Stimulated activated CD8-positive, alpha-beta memory T cell treated with anti-CD3 and anti-CD28 coated beads, Interleukin-4, amount 100 ng/mL, for 48 hours (primary cell): ENCODE results near the gene STK32A.
A peak's percentile ranks its signal among the peaks of the same experiment; 100 is the strongest.
"Not testable (repeated sequence)": the region's sequence is repeated elsewhere in the genome, so short reads cannot be mapped to it uniquely, and the experiment has no call there.

Source experiments
- DNase-seq: peaks from one replicate; pipeline ENCODE4 v3.0.0-alpha.2; 2020

STK32A gene

GRCh38 chr5:147234825-147235635, at the start of gene STK32A:
TSS of gene STK32A (plus strand) at chr5:147235026. CDS start at chr5:147239635, 4,609 bp downstream.
- no peak for DNase-seq

DNA sequence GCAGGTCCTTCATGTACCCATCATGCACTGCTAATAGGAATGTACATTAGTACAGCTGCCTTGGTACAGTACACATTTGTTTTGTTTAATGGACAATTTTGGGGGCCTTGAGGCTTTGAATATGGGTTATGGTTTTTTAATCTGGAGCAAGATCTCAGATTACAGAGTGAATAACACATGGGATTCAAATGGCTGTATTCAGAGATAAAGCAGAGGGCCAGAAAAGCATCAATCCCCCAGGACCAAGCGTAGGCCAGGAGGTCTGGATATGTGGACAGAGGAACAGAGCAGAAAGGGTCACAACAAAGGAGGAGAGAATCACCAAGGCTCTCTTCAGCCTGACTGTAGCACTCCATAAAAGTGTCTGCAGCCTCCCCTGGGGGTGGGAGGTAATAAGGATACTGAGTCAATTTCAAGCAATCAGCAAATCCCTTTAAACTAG, 47.7 kb upstream of the STK32A start:
- DNase-seq = no peak

- peak; percentile 48 for DNase-seq
These were observed 46.4 kb upstream of the STK32A start for GRCh38 chr5:147188200-147189108.

GRCh38 chr5:147189109-147189424, 45.8 kb upstream of the STK32A start:
- no peak for DNase-seq

- DNase-seq = no peak
These were observed 44.5 kb upstream of the STK32A start for GRCh38 chr5:147190331-147190730.

DNA sequence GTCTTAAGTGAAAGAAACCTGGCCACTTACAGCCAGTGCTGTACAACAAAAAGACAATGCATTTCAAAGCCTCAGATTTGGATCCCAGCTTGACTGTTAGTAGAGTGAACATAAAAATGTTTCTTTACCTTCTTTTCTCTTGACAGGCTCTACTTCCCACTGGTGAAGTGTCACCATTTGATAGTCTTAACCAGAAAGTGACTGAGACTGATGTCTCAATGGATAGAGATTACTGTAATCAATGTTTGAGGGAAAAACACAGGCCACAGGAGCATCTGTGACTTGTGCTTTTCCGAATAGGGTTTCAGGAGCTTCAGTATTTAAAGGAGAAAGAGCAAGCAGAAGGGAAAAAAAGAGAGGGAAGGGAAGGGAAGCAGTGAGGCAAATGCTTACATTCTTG, 41.7 kb upstream of the STK32A start:
- DNase-seq = no peak

DNA sequence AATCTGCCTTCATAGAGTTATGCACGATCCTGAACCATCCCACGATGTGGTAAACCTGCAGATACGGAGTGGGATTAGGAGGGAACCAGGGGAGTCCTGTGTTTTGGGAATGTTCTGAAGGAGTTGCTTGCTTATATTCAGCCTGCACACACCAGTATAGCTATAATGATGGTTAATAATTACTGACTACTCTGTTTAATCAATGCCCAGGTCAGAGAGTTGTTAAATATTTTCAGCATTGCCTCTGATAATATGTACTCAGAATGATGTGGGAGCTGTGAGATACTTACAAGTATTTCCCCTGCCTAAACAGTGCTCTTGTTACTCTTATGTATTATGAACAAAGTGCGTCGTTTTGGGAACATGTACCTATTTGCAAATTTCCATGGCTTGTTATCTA, 34.8 kb upstream of the STK32A start:
- no peak for DNase-seq

DNA sequence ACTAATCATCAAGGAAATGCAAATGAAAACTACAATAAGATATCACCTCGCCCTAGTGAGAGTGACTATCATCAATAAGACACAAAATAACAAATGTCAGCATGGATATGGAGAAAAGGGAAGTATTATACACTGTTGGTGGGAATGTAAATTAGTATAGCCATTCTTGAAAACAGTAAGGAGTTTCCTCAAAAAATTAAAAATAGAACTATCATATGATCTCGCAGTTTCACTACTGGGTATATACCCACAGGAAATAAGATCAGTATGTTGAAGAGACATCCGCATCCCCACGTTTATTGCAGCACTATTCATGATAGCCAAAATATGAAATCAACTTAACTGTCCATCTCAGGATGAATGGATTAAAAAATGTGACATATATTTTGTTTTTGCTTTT, 31.6 kb upstream of the STK32A start:
- no peak for DNase-seq

DNA sequence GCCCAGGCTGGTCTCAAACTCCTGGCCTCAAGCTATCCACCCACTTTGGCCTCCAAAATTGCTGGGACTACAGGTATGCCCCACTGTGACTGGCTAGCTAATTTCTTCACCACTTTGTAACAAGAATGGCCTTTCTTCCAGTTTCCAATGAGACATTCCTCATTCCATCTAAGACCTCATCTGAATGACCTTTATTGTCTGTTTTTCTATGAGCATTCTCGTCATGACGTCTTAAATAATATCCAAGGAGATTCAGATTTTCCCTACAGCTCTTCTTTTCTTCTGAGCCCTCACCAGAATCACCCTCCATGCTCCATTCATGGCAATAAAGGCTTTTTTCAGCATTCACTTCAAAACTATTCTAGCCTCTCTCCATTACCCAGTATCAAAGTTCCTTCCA, 30.2 kb upstream of the STK32A start:
- no peak for DNase-seq

DNA sequence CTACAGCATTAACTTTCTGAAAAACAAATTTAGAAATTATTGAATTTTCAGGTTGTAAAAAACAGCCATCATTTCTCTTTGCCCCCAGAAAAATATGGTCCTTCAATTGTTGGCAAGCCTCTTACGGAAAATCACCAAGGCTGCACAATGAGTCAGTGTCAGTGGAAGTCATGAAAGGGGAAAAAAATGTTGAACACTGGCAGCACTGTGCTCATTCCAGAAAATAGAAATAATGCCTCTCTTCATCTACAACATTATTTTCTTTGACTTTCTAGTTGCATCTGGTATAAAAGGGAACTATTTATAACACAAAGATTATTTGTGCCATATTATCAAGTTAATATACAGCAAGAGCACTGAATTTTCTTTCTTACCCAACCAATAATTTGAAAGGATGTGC, 26.7 kb upstream of the STK32A start:
- DNase-seq = no peak

GRCh38 chr5:147216552-147217154, 18.2 kb upstream of the STK32A start:
- DNase-seq = no peak

DNA sequence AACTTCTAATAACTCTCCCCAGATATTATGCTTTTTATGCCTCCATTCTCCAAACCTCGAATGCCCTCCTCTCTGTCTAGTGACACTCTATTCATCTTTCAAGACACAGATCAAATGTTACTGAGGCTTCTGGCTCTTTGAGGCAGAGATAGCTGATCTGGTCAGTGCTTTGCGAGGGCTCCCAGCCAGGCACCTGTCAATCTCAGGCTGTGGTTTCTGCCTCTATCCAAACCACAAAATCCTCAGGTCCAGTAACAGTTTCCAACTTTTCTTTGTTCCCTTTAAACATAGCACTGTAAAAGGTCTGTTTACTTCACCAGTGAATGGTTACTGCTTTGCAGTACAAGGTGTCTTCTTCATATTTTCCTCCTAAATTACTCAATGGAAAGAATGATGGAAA, 11.5 kb upstream of the STK32A start:
- no peak for DNase-seq

DNA sequence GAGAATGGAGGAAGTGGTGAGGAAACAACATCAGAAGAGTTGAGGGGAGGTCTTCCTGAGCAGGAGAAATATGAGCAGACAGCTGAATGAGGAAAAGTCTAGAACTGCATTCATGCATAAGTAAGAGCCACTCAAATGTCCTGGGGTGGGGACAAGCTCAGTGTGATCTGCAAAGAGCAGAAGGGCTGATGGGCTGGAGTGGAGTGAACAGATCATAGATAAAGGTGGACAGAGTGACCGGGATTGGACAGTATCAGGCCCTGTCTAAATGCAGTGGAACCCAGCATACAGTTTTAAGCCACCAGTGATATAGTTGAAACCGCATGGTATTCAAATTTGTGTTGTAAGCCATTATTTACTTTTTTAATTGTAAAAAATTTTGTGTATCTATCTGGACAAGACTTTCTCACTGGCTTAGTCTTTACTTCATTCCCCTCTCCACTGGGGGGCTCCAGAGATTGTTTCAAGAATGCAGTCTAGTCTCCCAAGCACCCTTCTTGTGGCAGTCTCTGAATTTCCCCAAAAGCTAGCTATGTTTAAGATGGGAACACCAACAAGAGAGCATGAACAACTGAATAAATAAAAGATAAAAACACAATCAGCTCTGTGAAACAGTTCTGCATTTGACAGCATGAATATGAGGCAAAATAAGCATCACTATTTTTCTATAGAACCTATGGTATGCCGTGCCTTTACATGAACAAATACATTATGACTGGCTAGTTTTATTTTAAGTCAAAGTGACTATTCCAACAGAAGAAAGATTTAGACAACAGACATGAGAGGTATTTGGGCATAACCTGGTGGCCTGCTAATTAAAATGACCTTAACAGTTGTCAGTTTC, 10.7 kb upstream of the STK32A start:
- DNase-seq = no peak

DNA sequence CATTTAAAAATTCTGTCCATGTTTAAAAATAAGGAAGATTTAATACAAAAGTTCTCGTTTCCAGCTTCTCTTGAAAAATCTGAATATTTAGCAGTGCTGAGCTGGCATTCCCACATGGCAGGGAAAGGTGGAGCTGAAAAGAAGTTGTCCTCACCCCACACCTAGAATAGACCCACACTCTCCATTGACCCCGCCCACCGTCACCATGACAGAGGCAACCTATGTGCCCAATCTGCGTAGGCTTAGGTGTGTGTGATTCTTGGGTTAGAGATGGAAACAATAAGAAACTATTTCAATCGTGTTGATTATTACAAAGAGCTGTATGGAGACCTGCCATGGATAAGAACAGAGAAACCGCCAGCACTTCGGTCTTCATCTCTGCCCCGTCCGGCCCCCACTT, 8.9 kb upstream of the STK32A start:
- DNase-seq = no peak

DNA sequence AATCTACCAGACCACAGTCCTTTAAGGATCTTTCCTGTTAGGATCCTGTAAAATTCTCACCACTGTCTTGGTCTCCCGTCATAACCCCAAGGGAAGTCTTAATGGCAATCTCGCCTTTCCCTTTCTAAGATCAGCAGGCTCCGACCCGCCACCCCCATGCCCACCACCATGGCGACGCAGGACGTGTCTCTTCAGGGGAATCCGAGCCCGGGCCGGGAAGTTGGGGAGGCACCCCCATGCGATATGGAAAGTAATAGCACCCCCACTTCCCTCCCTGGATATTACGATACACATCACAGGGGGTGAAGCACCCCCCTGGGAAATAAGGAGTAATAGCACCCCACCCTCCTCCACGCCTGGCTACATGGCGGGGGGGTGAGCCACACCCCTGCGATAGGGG, 8.3 kb upstream of the STK32A start:
- no peak for DNase-seq

GRCh38 chr5:147234239-147234824, 494 bp upstream of the STK32A start:
- no peak for DNase-seq

DNA sequence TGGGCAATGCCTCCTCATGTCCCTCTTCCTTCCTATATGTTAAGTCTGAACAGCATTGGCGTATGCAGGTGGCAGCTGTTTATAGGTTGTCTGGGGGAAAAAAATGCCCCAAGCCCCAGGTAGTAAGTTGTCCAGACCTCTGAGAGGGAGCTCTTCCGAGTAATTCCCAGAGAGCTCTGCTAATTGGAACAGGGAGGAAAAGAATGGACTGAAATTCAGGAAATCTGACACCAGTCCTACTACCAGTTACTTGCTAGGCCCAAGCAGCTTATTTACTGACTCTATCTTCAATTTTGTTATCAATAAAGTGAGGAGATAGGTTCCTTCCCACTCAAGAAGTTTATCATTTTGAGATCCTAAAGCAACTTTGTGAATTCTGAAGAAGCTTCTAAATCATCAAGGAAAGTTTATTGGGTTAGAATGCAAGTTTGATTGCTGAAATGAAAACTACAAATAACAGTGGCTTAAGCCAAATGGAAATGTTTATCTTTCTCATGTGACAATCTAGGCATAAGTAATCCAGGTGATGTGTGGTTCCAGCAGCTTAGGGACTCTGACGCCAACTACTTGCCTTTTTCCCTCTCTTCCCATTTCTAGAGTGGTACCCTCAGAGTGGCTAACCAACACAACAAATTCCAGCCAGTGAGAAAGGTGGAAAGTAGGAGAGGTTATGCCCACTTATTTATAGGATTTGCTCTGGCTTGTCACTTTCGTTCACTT, 5.6 kb downstream of the STK32A start:
- DNase-seq = no peak

DNA sequence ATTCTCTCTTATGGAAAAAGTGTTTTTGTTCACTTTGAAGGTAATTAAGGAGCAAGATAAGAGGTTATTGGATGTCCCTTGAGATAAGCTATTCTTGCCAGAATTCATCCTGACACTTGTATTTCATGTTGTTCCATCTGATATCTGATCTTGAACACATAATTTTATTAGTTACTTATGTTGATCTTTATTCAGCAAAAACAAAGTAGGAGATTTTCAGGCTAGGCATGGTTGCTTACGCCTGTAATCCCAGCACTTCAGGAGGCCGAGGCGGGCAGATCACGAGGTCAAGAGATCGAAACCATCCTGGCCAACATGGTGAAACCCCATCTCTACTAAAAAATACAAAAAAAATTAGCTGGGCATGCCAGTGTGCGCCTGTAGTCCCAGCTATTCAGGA, 8.4 kb downstream of the STK32A start:
- DNase-seq = not testable (repeated sequence)

DNA sequence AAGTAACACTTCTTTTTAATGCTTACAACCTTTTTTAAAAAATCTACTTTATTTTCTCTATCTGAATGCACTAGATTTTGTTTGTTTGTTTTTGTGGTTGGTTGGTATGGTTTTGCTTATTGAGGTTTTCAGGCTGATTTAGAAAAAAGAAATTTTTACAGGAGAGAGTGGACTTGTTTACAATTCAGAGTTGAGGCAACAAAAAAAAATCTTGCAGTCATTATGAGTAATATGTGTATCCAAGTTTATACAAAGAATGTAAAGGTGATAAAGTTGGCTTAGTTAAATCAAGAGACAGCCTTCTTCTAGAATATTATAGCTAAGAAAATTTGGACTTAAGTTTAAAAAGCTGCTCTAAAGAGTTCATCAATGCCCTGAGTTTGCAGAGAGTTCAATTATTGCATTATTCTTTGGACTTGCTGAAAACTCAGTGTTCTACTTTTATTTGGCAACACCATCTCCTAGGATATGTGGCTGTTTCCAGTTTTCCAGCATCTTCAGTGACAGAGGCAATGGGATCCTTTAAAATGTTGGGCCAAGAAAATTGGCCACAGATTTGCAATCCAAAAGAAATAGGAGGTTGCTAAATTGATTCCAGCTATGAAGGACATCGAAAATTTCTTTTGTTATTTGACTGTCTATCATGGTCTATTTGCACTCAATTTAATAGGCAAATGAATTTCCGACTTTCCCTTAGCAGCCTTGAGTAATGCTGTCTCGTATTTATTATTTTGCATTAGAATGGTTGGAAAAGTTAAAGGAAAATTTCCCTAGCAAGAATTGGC, 10.7 kb downstream of the STK32A start:
- DNase-seq = no peak

GRCh38 chr5:147248561-147248960, 13.7 kb downstream of the STK32A start:
- no peak for DNase-seq

DNA sequence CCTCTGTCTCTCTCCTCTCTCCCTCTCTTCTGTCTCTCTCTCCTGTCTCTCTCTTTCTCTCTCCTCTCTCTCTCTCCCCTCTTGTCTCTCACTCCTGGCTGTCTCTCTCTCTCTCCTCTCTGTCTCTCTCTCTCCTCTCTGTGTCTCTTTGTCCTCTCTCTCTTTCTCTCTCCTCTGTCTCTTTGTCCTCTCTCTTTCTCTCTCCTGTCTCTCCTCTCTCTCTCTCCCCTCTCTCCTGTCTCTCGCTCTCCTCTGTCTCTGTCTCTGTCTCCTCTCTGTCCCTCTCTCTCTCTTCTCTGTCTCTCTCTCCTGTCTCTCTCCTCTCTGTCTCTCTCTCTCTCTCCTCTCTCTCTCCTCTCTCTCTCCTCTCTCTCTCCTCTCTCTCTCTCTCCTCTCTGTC, 25.0 kb downstream of the STK32A start:
- no peak for DNase-seq
